IPS-18a (cell line): ENCODE results near the gene PRH2.

Source experiments
- H3K27ac ChIP-seq: one replicate; pipeline ENCODE4 v1.5.1; 2013; ENCODE audit warnings: low read length
- H3K27me3 ChIP-seq: one replicate; pipeline ENCODE4 v1.6.1; 2013; ENCODE audit warnings: mild to moderate bottlenecking, low read length; ENCODE audit not compliant: control insufficient read depth, insufficient read depth
- H3K36me3 ChIP-seq: one replicate; pipeline ENCODE4 v1.6.1; 2013; ENCODE audit warnings: low read depth, low read length; ENCODE audit not compliant: control insufficient read depth
- H3K4me1 ChIP-seq: one replicate; pipeline ENCODE4 v1.6.1; 2013; ENCODE audit warnings: low read depth, low read length; ENCODE audit not compliant: control insufficient read depth
- H3K4me3 ChIP-seq: one replicate; pipeline ENCODE4 v1.5.1; 2013; ENCODE audit warnings: low read length
- H3K9ac ChIP-seq: one replicate; pipeline ENCODE4 v1.6.1; 2013; ENCODE audit warnings: mild to moderate bottlenecking, low read length, moderate library complexity
- H3K9me3 ChIP-seq: one replicate; pipeline ENCODE4 v1.6.1; 2013; ENCODE audit warnings: low read depth, low read length; ENCODE audit not compliant: control insufficient read depth

PRH2 gene

GRCh38 chr12:10965476-10965875 lies 36.4 kb downstream of the PRH2 start:
- no peaks in the 10 kb centered on the region for H3K27me3 ChIP-seq
- H3K27ac ChIP-seq, result no peak overlapping the region
- no peaks in the 10 kb centered on the region for H3K36me3 ChIP-seq
- no peak overlapping the region for H3K4me3 ChIP-seq
- no peaks in the 10 kb centered on the region for H3K4me1 ChIP-seq
- no peak overlapping the region for H3K9ac ChIP-seq
- no peaks in the 10 kb centered on the region for H3K9me3 ChIP-seq

GRCh38 chr12:10966314-10966713 lies 37.3 kb downstream of the PRH2 start:
- no peak overlapping the region for H3K27ac ChIP-seq
- no peak overlapping the region for H3K9ac ChIP-seq
- H3K9me3 ChIP-seq, result no peaks in the 10 kb centered on the region
- no peaks in the 10 kb centered on the region for H3K4me1 ChIP-seq
- no peaks in the 10 kb centered on the region for H3K36me3 ChIP-seq
- no peak overlapping the region for H3K4me3 ChIP-seq
- no peaks in the 10 kb centered on the region for H3K27me3 ChIP-seq

GRCh38 chr12:10967409-10967808 lies 38.4 kb downstream of the PRH2 start:
- Histone ChIP-seq H3K9ac (no peak overlapping the region), H3K4me1 (no peaks in the 10 kb centered on the region), H3K4me3 (no peak overlapping the region), H3K27me3 (no peaks in the 10 kb centered on the region), H3K27ac (no peak overlapping the region), H3K9me3 (no peaks in the 10 kb centered on the region), H3K36me3 (no peaks in the 10 kb centered on the region)

DNA sequence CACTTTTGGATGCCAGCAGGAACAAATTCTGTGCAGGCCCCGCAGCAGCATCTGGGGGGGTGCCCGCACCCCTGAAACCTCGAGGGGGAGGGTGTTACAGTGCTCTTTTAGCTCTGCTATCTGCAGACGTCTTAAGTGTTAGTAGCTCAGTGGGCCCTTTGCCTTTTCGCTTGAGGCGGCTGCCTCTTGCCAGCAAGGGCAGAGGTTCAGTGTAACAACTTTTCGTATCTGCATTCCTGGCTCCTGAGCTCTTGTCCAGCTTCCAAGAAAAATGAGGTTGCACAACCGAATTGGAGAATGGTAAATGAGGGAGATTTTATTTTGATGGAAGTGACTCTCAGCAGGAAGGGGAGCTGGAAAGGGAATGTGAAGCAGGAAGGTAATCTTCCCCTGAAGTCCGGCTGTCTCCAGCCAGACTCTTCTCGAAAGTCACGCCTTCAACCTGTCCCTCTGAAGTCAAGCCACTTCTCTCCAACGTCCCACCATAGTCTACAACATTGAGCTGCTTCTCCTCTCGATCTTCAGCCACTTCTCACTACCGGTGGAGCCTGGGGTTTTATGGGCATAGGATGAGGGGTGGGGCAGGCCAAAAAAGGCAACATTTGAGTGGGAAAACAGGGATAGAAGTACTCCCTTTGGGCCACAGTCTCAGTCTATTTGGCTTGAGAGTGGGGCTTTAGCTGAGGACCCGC lies 39.9 kb downstream of the PRH2 start:
- Histone ChIP-seq H3K27me3 (no peaks in the 10 kb centered on the region), H3K4me1 (no peaks in the 10 kb centered on the region), H3K4me3 (no peak overlapping the region), H3K9me3 (no peaks in the 10 kb centered on the region), H3K9ac (no peak overlapping the region), H3K27ac (no peak overlapping the region), H3K36me3 (no peaks in the 10 kb centered on the region)

GRCh38 chr12:10974965-10975364 lies 45.9 kb downstream of the PRH2 start:
- Histone ChIP-seq H3K4me3 (no peak overlapping the region), H3K27me3 (no peaks in the 10 kb centered on the region), H3K36me3 (no peaks in the 10 kb centered on the region), H3K27ac (no peak overlapping the region), H3K9me3 (no peaks in the 10 kb centered on the region), H3K9ac (no peak overlapping the region), H3K4me1 (peaks cover 18% of the 10 kb centered on the region)

- no peaks in the 10 kb centered on the region for H3K36me3 ChIP-seq
- no peaks in the 10 kb centered on the region for H3K27me3 ChIP-seq
- H3K4me3 ChIP-seq, result no peak overlapping the region
- no peaks in the 10 kb centered on the region for H3K9me3 ChIP-seq
- no peak overlapping the region for H3K27ac ChIP-seq
- no peaks in the 10 kb centered on the region for H3K4me1 ChIP-seq
- no peak overlapping the region for H3K9ac ChIP-seq
Measured at GRCh38 chr12:10982244-10982643, 53.2 kb downstream of the PRH2 start.
